A673 (cell line): ENCODE results near the gene TASP1. TPM values are rescaled to one million over a fixed set of nuclear protein-coding genes. Genes with fewer than 3 reads are reported as not detected.

Experiments used
- BruUV-seq: library from RNA; stranded (reverse); fragments of 400-500 nt; replicated peaks from 2 replicates; lab custom pipeline; 2021; lab: Mats Ljungman, UMichigan
- CTCF ChIA-PET: fragments of 300-600 bp; sonication (Branson Sonifier 250); formaldehyde crosslinking; loops from one replicate; lab custom pipeline; 2022; ENCODE audit warnings: antibody characterized with exemption; lab: Charles Lee
- POLR2A ChIA-PET: fragments of 300-600 bp; sonication (Branson Sonifier 250); formaldehyde crosslinking; loops from one replicate; lab custom pipeline; 2022; ENCODE audit warnings: antibody characterized with exemption; ENCODE audit not compliant: low non-redundant PET; lab: Charles Lee
- DNase-seq: peaks from one replicate; pipeline ENCODE4 v3.0.0-alpha.2; 2015; ENCODE audit warnings: low spot score
- H3K27ac ChIP-seq: fragments of 200-600 bp; sonication (generic); 2 replicates; pipeline ENCODE4 v1.5.1; 2016; ENCODE audit warnings: mixed run types, low read depth, mild to moderate bottlenecking, mixed read lengths, antibody characterized with exemption, low read length; ENCODE audit not compliant: poor library complexity, severe bottlenecking
- H3K27me3 ChIP-seq: fragments of 200-600 bp; sonication (generic); replicated peaks from 2 replicates; pipeline ENCODE4 v1.6.1; 2017; ENCODE audit warnings: mixed run types, low read depth, mild to moderate bottlenecking, mixed read lengths, antibody characterized with exemption, low read length; ENCODE audit not compliant: insufficient read depth, poor library complexity
- H3K36me3 ChIP-seq: fragments of 200-600 bp; sonication (generic); 2 replicates; pipeline ENCODE4 v1.6.1; 2016; ENCODE audit warnings: mixed run types, mild to moderate bottlenecking, mixed read lengths, antibody characterized with exemption, low read length; ENCODE audit not compliant: insufficient read depth, poor library complexity, severe bottlenecking
- H3K4me1 ChIP-seq: fragments of 200-600 bp; sonication (generic); 2 replicates; pipeline ENCODE4 v1.6.1; 2017; ENCODE audit warnings: mixed run types, mild to moderate bottlenecking, mixed read lengths, antibody characterized with exemption, low read length; ENCODE audit not compliant: insufficient read depth, poor library complexity, severe bottlenecking
- H3K4me3 ChIP-seq: fragments of 200-600 bp; sonication (generic); 2 replicates; pipeline ENCODE4 v1.5.1; 2016; ENCODE audit warnings: low read depth, mixed run types, mild to moderate bottlenecking, mixed read lengths, low read length; ENCODE audit not compliant: poor library complexity, severe bottlenecking
- H3K9me3 ChIP-seq: fragments of 200-600 bp; sonication (generic); 2 replicates; pipeline ENCODE4 v1.6.1; 2016; ENCODE audit warnings: mixed run types, low read depth, mild to moderate bottlenecking, mixed read lengths, antibody characterized with exemption, low read length; ENCODE audit not compliant: poor library complexity, severe bottlenecking
- EZH2 ChIP-seq: fragments of 200-600 bp; sonication (generic); IDR thresholded peaks from 2 replicates; pipeline ENCODE4 v1.6.1; 2017; ENCODE audit warnings: borderline replicate concordance, low read depth, mild to moderate bottlenecking, mixed read lengths, antibody characterized with exemption, low read length; ENCODE audit not compliant: poor library complexity, severe bottlenecking
- intact Hi-C: fragments of 100-400 bp; cut with micrococcal nuclease; formaldehyde crosslinking; loops from one replicate; pipeline ENCODE4 v1.10.0; 2022; ENCODE audit not compliant: unreplicated experiment
- total RNA-seq: library from RNA; stranded (reverse); gene quantifications from 2 replicates; pipeline ENCODE4 v1.2.3, GENCODE V29; 2021
- TF ChIP-seq, protein P1 (sequence below): fragments of 300-800, 200-600 bp; sonication (generic); conservative IDR thresholded peaks from 2 replicates; pipeline ENCODE4 v1.5.1; 2017; ENCODE audit warnings: low read depth, mild to moderate bottlenecking, antibody characterized with exemption, low read length, moderate library complexity, mixed read lengths

Gene TASP1
- total RNA-seq, 1 experiment from 2014 or later = 15.6 TPM

DNA sequence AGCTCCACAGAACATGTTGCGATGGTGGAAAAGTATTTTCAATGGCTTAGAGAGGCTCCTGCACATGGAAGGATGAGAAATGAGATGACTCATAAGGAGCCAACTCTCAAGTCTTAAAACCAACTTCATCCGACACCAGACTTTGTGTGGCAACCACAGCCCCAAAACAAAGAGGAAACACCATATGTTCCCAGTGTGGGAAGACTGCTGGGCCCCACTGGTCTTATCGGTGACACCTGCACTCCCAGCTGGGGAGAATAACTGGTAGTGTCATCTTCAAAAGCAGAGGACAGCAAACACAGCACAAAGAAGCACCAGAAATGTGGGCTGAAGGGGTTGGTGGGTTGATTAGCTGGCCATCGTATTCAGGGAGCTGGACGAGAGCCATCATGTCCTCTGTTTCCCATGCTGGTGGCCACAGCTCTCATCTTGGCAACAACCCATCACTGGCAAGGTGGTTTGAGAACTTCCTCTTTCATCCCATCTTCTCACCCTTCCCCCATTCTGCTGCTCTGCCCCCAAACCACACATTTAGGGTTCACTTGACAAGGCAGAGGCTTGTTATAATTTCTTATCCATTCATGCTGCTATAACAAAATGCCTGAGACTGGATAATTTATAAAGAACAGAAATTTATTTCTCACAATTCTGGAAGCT, 46.0 kb upstream of the TASP1 start:
- TF ChIP-seq, protein P1, sequence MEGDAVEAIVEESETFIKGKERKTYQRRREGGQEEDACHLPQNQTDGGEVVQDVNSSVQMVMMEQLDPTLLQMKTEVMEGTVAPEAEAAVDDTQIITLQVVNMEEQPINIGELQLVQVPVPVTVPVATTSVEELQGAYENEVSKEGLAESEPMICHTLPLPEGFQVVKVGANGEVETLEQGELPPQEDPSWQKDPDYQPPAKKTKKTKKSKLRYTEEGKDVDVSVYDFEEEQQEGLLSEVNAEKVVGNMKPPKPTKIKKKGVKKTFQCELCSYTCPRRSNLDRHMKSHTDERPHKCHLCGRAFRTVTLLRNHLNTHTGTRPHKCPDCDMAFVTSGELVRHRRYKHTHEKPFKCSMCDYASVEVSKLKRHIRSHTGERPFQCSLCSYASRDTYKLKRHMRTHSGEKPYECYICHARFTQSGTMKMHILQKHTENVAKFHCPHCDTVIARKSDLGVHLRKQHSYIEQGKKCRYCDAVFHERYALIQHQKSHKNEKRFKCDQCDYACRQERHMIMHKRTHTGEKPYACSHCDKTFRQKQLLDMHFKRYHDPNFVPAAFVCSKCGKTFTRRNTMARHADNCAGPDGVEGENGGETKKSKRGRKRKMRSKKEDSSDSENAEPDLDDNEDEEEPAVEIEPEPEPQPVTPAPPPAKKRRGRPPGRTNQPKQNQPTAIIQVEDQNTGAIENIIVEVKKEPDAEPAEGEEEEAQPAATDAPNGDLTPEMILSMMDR = no peak
- TF ChIP-seq EZH2 = no peak
- no peak overlapping the region for H3K4me3 ChIP-seq
- ChIA-PET POLR2A (interaction anchor here (0.6 kb wide), 1 partner anchor 24 kb away, joined by 3 read pairs; no protein-coding TSS in a partner anchor), CTCF (no interaction called here)
- BruUV-seq = no TSS peak
- DNase-seq = no peak
- H3K9me3 ChIP-seq = no peaks in the 10 kb centered on the region
- intact Hi-C loops = no loop called here
- no peaks in the 10 kb centered on the region for H3K36me3 ChIP-seq
- H3K27ac ChIP-seq = no peak overlapping the region
- H3K27me3 ChIP-seq = no peaks in the 10 kb centered on the region
- no peaks in the 10 kb centered on the region for H3K4me1 ChIP-seq

DNA sequence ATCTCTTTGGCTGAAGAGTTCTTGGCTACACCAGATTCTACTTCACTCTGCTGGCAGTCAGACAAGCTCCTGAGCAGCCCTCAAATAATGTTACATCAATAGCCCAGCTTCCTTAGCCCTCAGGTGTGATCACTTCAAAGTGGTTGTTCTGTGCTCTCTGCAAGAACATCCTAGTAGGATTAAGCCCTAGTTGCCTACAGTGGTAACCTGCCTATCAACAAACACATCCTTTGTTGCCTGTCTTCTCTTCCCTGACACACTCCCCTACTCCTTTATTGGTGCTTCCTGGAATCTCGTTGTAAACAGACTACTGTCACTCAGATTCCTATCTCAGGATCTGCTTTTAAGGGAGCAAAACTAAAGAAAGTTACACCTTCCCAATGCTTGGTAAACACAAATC, 45.1 kb upstream of the TASP1 start:
- ChIA-PET CTCF (no interaction called here), POLR2A (no interaction called here)
- intact Hi-C loops = no loop called here

DNA sequence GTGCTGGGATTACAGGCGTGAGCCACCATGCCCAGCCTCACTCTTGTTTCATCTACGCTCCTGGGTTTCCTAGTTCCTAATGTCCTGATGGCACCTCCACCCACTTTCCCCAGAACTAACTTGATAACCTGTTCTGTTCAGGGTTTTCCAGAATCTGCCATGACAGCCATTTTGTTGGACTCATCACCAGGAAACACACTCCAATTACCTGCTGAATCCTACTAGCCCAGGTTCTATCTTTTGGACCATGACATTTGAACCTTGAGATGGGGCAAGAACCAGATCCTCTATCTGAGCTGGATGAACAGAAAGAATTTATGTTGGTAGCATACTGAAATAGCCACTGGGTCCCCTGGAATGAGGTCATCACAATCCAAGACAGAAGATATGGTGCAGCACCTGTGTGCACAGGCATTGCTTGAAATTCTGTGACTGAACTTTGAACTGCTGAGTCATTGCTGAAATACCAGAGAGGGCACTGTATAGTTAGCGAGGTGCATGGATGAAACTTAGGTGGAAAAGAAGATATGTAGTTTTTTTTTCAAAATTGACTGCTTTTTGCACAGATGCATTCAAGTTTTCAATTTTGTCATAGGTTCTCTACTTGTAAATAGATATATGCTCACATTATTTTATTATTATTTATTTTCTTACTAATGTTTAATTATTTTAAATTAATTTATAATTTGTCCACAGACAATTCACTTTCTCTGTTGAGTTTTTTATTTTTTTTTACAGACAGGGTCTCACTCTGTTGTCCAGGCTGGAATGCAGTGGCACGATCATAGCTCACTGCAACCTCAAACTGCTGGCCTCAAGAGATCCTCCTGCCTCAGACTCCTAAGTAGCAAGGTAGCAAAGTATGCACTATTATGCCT, 42.8 kb upstream of the TASP1 start:
- Histone ChIP-seq H3K4me1 (no peaks in the 10 kb centered on the region), H3K9me3 (no peaks in the 10 kb centered on the region), H3K4me3 (no peak overlapping the region), H3K36me3 (no peaks in the 10 kb centered on the region), H3K27me3 (no peaks in the 10 kb centered on the region), H3K27ac (no peak overlapping the region)
- intact Hi-C loops = no loop called here
- ChIA-PET POLR2A (no interaction called here), CTCF (no interaction called here)
- DNase-seq = no peak
- BruUV-seq = no TSS peak
- TF ChIP-seq, protein P1 = no peak
- TF ChIP-seq EZH2 = no peak

More for the DNA sequence above, 45.1 kb upstream of the TASP1 start:
- Histone ChIP-seq H3K36me3 (no peaks in the 10 kb centered on the region), H3K4me3 (no peak overlapping the region), H3K27me3 (no peaks in the 10 kb centered on the region), H3K4me1 (no peaks in the 10 kb centered on the region), H3K27ac (no peak overlapping the region), H3K9me3 (no peaks in the 10 kb centered on the region)
- no peak for TF ChIP-seq EZH2
- TF ChIP-seq, protein P1 = no peak
- no TSS peak for BruUV-seq
- DNase-seq = no peak
